ENCODE measurements around the gene MAN2A1.

Gene MAN2A1

GRCh38 chr5:109701792-109702191 is 12.1 kb downstream of the MAN2A1 start:
- FAIRE-seq (no peak), DNase-seq (ENCODE audit: insufficient read length, low spot score) (no peak)
- TF ChIP-seq TAF1 (IDR thresholded peaks at IDR 0.05; ENCODE audit: low read depth, low read length) = no peak
- TF ChIP-seq POLR2A (IDR thresholded peaks at IDR 0.05; ENCODE audit: low read depth, low read length) = no peak
- TF ChIP-seq SPI1 (IDR thresholded peaks at IDR 0.05; ENCODE audit: low read depth, low read length) = no peak
- TF ChIP-seq POU2F2 (IDR thresholded peaks at IDR 0.05; ENCODE audit: low read depth, low read length) = no peak
- no peak for TF ChIP-seq POLR2AphosphoS5 (IDR thresholded peaks at IDR 0.05; ENCODE audit: low read depth, low read length)
- no peak for TF ChIP-seq PAX5 (IDR thresholded peaks at IDR 0.05; ENCODE audit: insufficient read depth, low read length, severe bottlenecking)

GRCh38 chr5:109703166-109703565 is 13.4 kb downstream of the MAN2A1 start:
- FAIRE-seq = no peak
- TF ChIP-seq POLR2A (IDR thresholded peaks at IDR 0.05; ENCODE audit: low read depth, low read length) (no peak), POLR2AphosphoS5 (IDR thresholded peaks at IDR 0.05; ENCODE audit: low read depth, low read length) (no peak), TAF1 (IDR thresholded peaks at IDR 0.05; ENCODE audit: low read depth, low read length) (no peak)
- no peak for DNase-seq (ENCODE audit: insufficient read length, low spot score)

GRCh38 chr5:109703829-109704228 is 14.1 kb downstream of the MAN2A1 start:
- DNase-seq (ENCODE audit: insufficient read length, low spot score) (no peak), FAIRE-seq (no peak)
- no peak for TF ChIP-seq SPI1 (IDR thresholded peaks at IDR 0.05; ENCODE audit: low read depth, low read length)
- no peak for TF ChIP-seq POU2F2 (IDR thresholded peaks at IDR 0.05; ENCODE audit: low read depth, low read length)
- no peak for TF ChIP-seq TAF1 (IDR thresholded peaks at IDR 0.05; ENCODE audit: low read depth, low read length)
- no peak for TF ChIP-seq POLR2AphosphoS5 (IDR thresholded peaks at IDR 0.05; ENCODE audit: low read depth, low read length)
- TF ChIP-seq PAX5 (IDR thresholded peaks at IDR 0.05; ENCODE audit: insufficient read depth, low read length, severe bottlenecking) = no peak
- TF ChIP-seq POLR2A (IDR thresholded peaks at IDR 0.05; ENCODE audit: low read depth, low read length) = no peak

- TF ChIP-seq PAX5 (IDR thresholded peaks at IDR 0.05; ENCODE audit: insufficient read depth, low read length, severe bottlenecking) = no peak
- no peak for TF ChIP-seq POLR2AphosphoS5 (IDR thresholded peaks at IDR 0.05; ENCODE audit: low read depth, low read length)
- TF ChIP-seq TAF1 (IDR thresholded peaks at IDR 0.05; ENCODE audit: low read depth, low read length) = no peak
- no peak for TF ChIP-seq SPI1 (IDR thresholded peaks at IDR 0.05; ENCODE audit: low read depth, low read length)
- TF ChIP-seq POU2F2 (IDR thresholded peaks at IDR 0.05; ENCODE audit: low read depth, low read length) = no peak
- no peak for DNase-seq (ENCODE audit: insufficient read length, low spot score)
- no peak for FAIRE-seq
These were observed 14.7 kb downstream of the MAN2A1 start for GRCh38 chr5:109704282-109704952.

- DNase-seq (ENCODE audit: insufficient read length, low spot score) (no peak), FAIRE-seq (no peak)
- TF ChIP-seq TAF1 (IDR thresholded peaks at IDR 0.05; ENCODE audit: low read depth, low read length) (no peak), POLR2A (IDR thresholded peaks at IDR 0.05; ENCODE audit: low read depth, low read length) (no peak), POLR2AphosphoS5 (IDR thresholded peaks at IDR 0.05; ENCODE audit: low read depth, low read length) (no peak), POU2F2 (IDR thresholded peaks at IDR 0.05; ENCODE audit: low read depth, low read length) (no peak), PAX5 (IDR thresholded peaks at IDR 0.05; ENCODE audit: insufficient read depth, low read length, severe bottlenecking) (no peak), SPI1 (IDR thresholded peaks at IDR 0.05; ENCODE audit: low read depth, low read length) (no peak)
These were observed 15.9 kb downstream of the MAN2A1 start for GRCh38 chr5:109705596-109705995.

- DNase-seq (ENCODE audit: insufficient read length, low spot score) = no peak
- FAIRE-seq = no peak
- no peak for TF ChIP-seq PAX5 (IDR thresholded peaks at IDR 0.05; ENCODE audit: insufficient read depth, low read length, severe bottlenecking)
- no peak for TF ChIP-seq POU2F2 (IDR thresholded peaks at IDR 0.05; ENCODE audit: low read depth, low read length)
- TF ChIP-seq SPI1 (IDR thresholded peaks at IDR 0.05; ENCODE audit: low read depth, low read length) = no peak
- no peak for TF ChIP-seq POLR2AphosphoS5 (IDR thresholded peaks at IDR 0.05; ENCODE audit: low read depth, low read length)
- TF ChIP-seq POLR2A (IDR thresholded peaks at IDR 0.05; ENCODE audit: low read depth, low read length) = no peak
These were observed 16.4 kb downstream of the MAN2A1 start for GRCh38 chr5:109706095-109706494.

GRCh38 chr5:109707531-109707930 is 17.8 kb downstream of the MAN2A1 start:
- DNase-seq (ENCODE audit: insufficient read length, low spot score) = no peak
- FAIRE-seq = no peak

GRCh38 chr5:109708813-109709212 is 19.1 kb downstream of the MAN2A1 start:
- no peak for FAIRE-seq
- DNase-seq (ENCODE audit: insufficient read length, low spot score) = no peak
- no peak for TF ChIP-seq POU2F2 (IDR thresholded peaks at IDR 0.05; ENCODE audit: low read depth, low read length)

More at GRCh38 chr5:109707531-109707930, 17.8 kb downstream of the MAN2A1 start:
- TF ChIP-seq POLR2AphosphoS5 (IDR thresholded peaks at IDR 0.05; ENCODE audit: low read depth, low read length) (no peak), TAF1 (IDR thresholded peaks at IDR 0.05; ENCODE audit: low read depth, low read length) (no peak), SPI1 (IDR thresholded peaks at IDR 0.05; ENCODE audit: low read depth, low read length) (no peak), PAX5 (IDR thresholded peaks at IDR 0.05; ENCODE audit: insufficient read depth, low read length, severe bottlenecking) (no peak), POLR2A (IDR thresholded peaks at IDR 0.05; ENCODE audit: low read depth, low read length) (no peak)

- no peak for DNase-seq (ENCODE audit: insufficient read length, low spot score)
- TF ChIP-seq TAF1 (IDR thresholded peaks at IDR 0.05; ENCODE audit: low read depth, low read length) (no peak), POLR2A (IDR thresholded peaks at IDR 0.05; ENCODE audit: low read depth, low read length) (no peak), POLR2AphosphoS5 (IDR thresholded peaks at IDR 0.05; ENCODE audit: low read depth, low read length) (no peak), PAX5 (IDR thresholded peaks at IDR 0.05; ENCODE audit: insufficient read depth, low read length, severe bottlenecking) (no peak), POU2F2 (IDR thresholded peaks at IDR 0.05; ENCODE audit: low read depth, low read length) (no peak), SPI1 (IDR thresholded peaks at IDR 0.05; ENCODE audit: low read depth, low read length) (no peak)
- no peak for FAIRE-seq
These were observed 19.5 kb downstream of the MAN2A1 start for GRCh38 chr5:109709225-109709624.

- DNase-seq (ENCODE audit: insufficient read length, low spot score) = no peak
- FAIRE-seq = no peak
- no peak for TF ChIP-seq POU2F2 (IDR thresholded peaks at IDR 0.05; ENCODE audit: low read depth, low read length)
- no peak for TF ChIP-seq POLR2A (IDR thresholded peaks at IDR 0.05; ENCODE audit: low read depth, low read length)
- TF ChIP-seq TAF1 (IDR thresholded peaks at IDR 0.05; ENCODE audit: low read depth, low read length) = no peak
- TF ChIP-seq PAX5 (IDR thresholded peaks at IDR 0.05; ENCODE audit: insufficient read depth, low read length, severe bottlenecking) = no peak
- TF ChIP-seq SPI1 (IDR thresholded peaks at IDR 0.05; ENCODE audit: low read depth, low read length) = no peak
- TF ChIP-seq POLR2AphosphoS5 (IDR thresholded peaks at IDR 0.05; ENCODE audit: low read depth, low read length) = no peak
These were observed 21.9 kb downstream of the MAN2A1 start for GRCh38 chr5:109711673-109712072.

Data from GM12891 (cell line).